Measurements from ENCODE around the gene INPP5D. TPM values are rescaled to one million over a fixed set of nuclear protein-coding genes. Genes with fewer than 3 reads are reported as not detected.

Gene INPP5D
- total and polyA plus RNA-seq, 2 of the 13 experiments (the other 11 are each of a cell fraction or from before 2014, with no cell fraction given) = 16.7 to 18.0 TPM

GRCh38 chr2:233124421-233125080 is 64.4 kb downstream of the INPP5D start (continued):
- TF ChIP-seq TFDP2 (CRISPR knock-in tag; IDR thresholded peaks at IDR 0.05) = no peak
- TF ChIP-seq SOX6 (IDR thresholded peaks at IDR 0.05) = no peak
- TF ChIP-seq SOX6 (CRISPR knock-in tag; IDR thresholded peaks at IDR 0.05) = peak; percentile 19; the same call in 1 of the 2 replicates
- TF ChIP-seq PHF21A (CRISPR knock-in tag; IDR thresholded peaks at IDR 0.05) = 0 out of 2 replicates have a peak, but pooled peaks have one; percentile 20
- TF ChIP-seq BCLAF1 (IDR thresholded peaks at IDR 0.05) = no peak
- peak; percentile 51; the same call in 1 of the 2 replicates for TF ChIP-seq ZBTB4 (CRISPR knock-in tag; IDR thresholded peaks at IDR 0.05; ENCODE audit: borderline replicate concordance)
- no peak for TF ChIP-seq KDM4B (CRISPR knock-in tag; IDR thresholded peaks at IDR 0.05)
- TF ChIP-seq DNMT3B (CRISPR knock-in tag; conservative IDR thresholded peaks at IDR 0.05) = no peak
- TF ChIP-seq CEBPZ (IDR thresholded peaks at IDR 0.05; ENCODE audit: low read length) = no peak
- no peak for TF ChIP-seq SCMH1 (CRISPR knock-in tag; IDR thresholded peaks at IDR 0.05; ENCODE audit: borderline replicate concordance)
- TF ChIP-seq POGZ (CRISPR knock-in tag; IDR thresholded peaks at IDR 0.05) = 0 out of 2 replicates have a peak, but pooled peaks have one; percentile 21
- TF ChIP-seq ZNF496 (CRISPR knock-in tag; IDR thresholded peaks at IDR 0.05; ENCODE audit: insufficient replicate concordance) = no peak
- TF ChIP-seq ZBTB33 (CRISPR knock-in tag; IDR thresholded peaks at IDR 0.05) = peak; percentile 83
